K562 (cell line): Measurements from ENCODE around the gene CCL27. TPM values are rescaled to one million over a fixed set of nuclear protein-coding genes. Genes with fewer than 3 reads are reported as not detected.
A peak's percentile ranks its signal among the peaks of the same experiment; 100 is the strongest.

Experiments used
- ADNP ChIP-seq: fragments of 200-800 bp; sonication (Bioruptor generic); IDR thresholded peaks from 2 replicates; pipeline ENCODE4 v1.6.1; 2016; ENCODE audit warnings: missing genetic modification characterization, missing compliant biosample characterization
- CBX3 ChIP-seq, 2 experiments: IDR thresholded peaks; 1 replicate in 1 of 2; 2 replicates in 1 of 2; pipeline ENCODE4 v1.6.1; 2012; ENCODE audit warnings: inconsistent platforms in 2 of 2, low read length in 2 of 2, borderline replicate concordance in 1 of 2, control low read depth in 1 of 2
- GATAD2A ChIP-seq: fragments of 450-650 bp; IDR thresholded peaks from 2 replicates; pipeline ENCODE4 v1.6.1; 2017
- GTF3C2 ChIP-seq: IDR thresholded peaks from 3 replicates; pipeline ENCODE4 v1.6.1; 2011; ENCODE audit warnings: borderline replicate concordance, mild to moderate bottlenecking, moderate library complexity; ENCODE audit not compliant: insufficient read length; ENCODE audit errors: extremely low read depth
- HDAC8 ChIP-seq: fragments of 450-650 bp; IDR thresholded peaks from 2 replicates; pipeline ENCODE4 v1.6.1; 2016; ENCODE audit warnings: mild to moderate bottlenecking, missing genetic modification characterization, moderate library complexity, missing compliant biosample characterization
- HINFP ChIP-seq: fragments of 450-650 bp; conservative IDR thresholded peaks from 2 replicates; pipeline ENCODE4 v1.6.1; 2016; ENCODE audit warnings: missing genetic modification characterization, low read depth, mild to moderate bottlenecking, control low read depth, missing compliant biosample characterization
- NR3C1 ChIP-seq: sonication (generic); formaldehyde crosslinking; IDR thresholded peaks from 2 replicates; pipeline ENCODE4 v1.8.1; 2022; ENCODE audit warnings: missing genetic modification reagents
- RBBP5 ChIP-seq: fragments of 200-600 bp; sonication (generic); IDR thresholded peaks from 2 replicates; pipeline ENCODE4 v1.6.1; 2012; ENCODE audit warnings: borderline replicate concordance, mild to moderate bottlenecking, low read length, control low read depth, inconsistent platforms; ENCODE audit not compliant: insufficient read depth, poor library complexity, severe bottlenecking
- SMARCA4 ChIP-seq: fragments of 450-650 bp; IDR thresholded peaks from 2 replicates; pipeline ENCODE4 v1.6.1; 2016
- TARDBP ChIP-seq: fragments of 450-650 bp; IDR thresholded peaks from 2 replicates; pipeline ENCODE4 v1.6.1; 2016
- TFE3 ChIP-seq: fragments of 450-650 bp; formaldehyde crosslinking; IDR thresholded peaks from 2 replicates; pipeline ENCODE4 v1.4.0; 2020; ENCODE audit warnings: mild to moderate bottlenecking, mixed read lengths
- THAP7 ChIP-seq: fragments of 250-450 bp; sonication (Bioruptor Pico); IDR thresholded peaks from 2 replicates; pipeline ENCODE4 v1.5.0; 2021
- ZBTB5 ChIP-seq: fragments of 450-650 bp; IDR thresholded peaks from 2 replicates; pipeline ENCODE4 v1.6.1; 2017; ENCODE audit warnings: antibody characterized with exemption
- ZNF740 ChIP-seq, 3 experiments: fragments of 200-800 bp in 1 of 3; sonication (Bioruptor generic) in 1 of 3; sonication (generic) in 1 of 3; formaldehyde crosslinking in 1 of 3; IDR thresholded peaks; 2 replicates each; pipeline versions ENCODE4 v1.6.1 to v1.8.0; 2016 to 2022; ENCODE audit warnings: mild to moderate bottlenecking in 2 of 3, missing compliant biosample characterization in 2 of 3, missing genetic modification characterization in 2 of 3, missing genetic modification reagents in 1 of 3
- ZNF766 ChIP-seq: fragments of 200-800 bp; sonication (Bioruptor generic); conservative IDR thresholded peaks from 2 replicates; pipeline ENCODE4 v1.6.1; 2016; ENCODE audit warnings: missing genetic modification characterization, missing compliant biosample characterization
- ZSCAN29 ChIP-seq: fragments of 450-650 bp; IDR thresholded peaks from 2 replicates; pipeline ENCODE4 v1.6.1; 2017
- polyA plus RNA-seq, 8 experiments: library from polyadenylated mRNA; depleted of rRNA in 4 of 8; stranded (reverse) in 5 of 8; unstranded in 3 of 8; fragments of >200 nt; fragmentation: Nextera tagmentation in 2 of 8; fragmentation: Illumina TruSeq in 1 of 8; extraction: Ambion mirVana in 2 of 8; extraction: Trizol in 1 of 8; gene quantifications; 2 replicates each; pipeline versions ENCODE4 v1.2.1 to v1.2.3, GENCODE V29; 2011 to 2014; ENCODE audit warnings: inconsistent platforms in 1 of 8, missing spikeins in 1 of 8
- total RNA-seq, 7 experiments: library from RNA; depleted of rRNA in 6 of 7; stranded (reverse); fragments of >200 nt in 6 of 7; fragmentation: Illumina TruSeq in 2 of 7; extraction: Trizol in 2 of 7; gene quantifications; 2 replicates each; pipeline versions ENCODE4 v1.2.1 to v1.2.3, GENCODE V29; 2011 to 2021; ENCODE audit warnings: low replicate concordance in 1 of 7

The CCL27 gene
- total and polyA plus RNA-seq, 9 of the 15 experiments (the other 6 are each of a cell fraction or from before 2014, with no cell fraction given), result 0.10 to 0.53 (median 0.27) TPM; not detected in 5

GRCh38 chr9:34651876-34652601 is 10.4 kb downstream of the CCL27 start, which contains the start of gene IL11RA (continued):
- no peak for TF ChIP-seq GTF3C2
- no peak for TF ChIP-seq NR3C1 (CRISPR knock-in tag)
- TF ChIP-seq GATAD2A, result no peak
- TF ChIP-seq CBX3 (IDR thresholded peaks at IDR 0.05; ENCODE audit: borderline replicate concordance in 1 of 2, low read length in 2 of 2), result no peak
- no peak for TF ChIP-seq TFE3 (CRISPR knock-in tag)
- TF ChIP-seq THAP7 (CRISPR knock-in tag), result peak; percentile 65; the same call in 1 of the 2 replicates
- TF ChIP-seq ADNP (tag), result no peak
- 0 out of 2 replicates have a peak, but pooled peaks have one; percentile 18 for TF ChIP-seq TARDBP
- TF ChIP-seq ZNF766 (CRISPR knock-in tag), result no peak
- TF ChIP-seq ZNF740 (CRISPR knock-in tag; IDR thresholded peaks at IDR 0.05), result no peak
- TF ChIP-seq ZNF740 (tag; IDR thresholded peaks at IDR 0.05), result no peak
- TF ChIP-seq RBBP5, result no peak
- TF ChIP-seq SMARCA4, result peak; percentile 60; the same call in 1 of the 2 replicates
- no peak for TF ChIP-seq HINFP (tag)
- TF ChIP-seq ZBTB5, result no peak
- TF ChIP-seq HDAC8 (tag), result no peak
- peak; percentile 65; the same call in 1 of the 2 replicates for TF ChIP-seq ZSCAN29
